Astrocyte of the cerebellum (primary cell): ENCODE measurements around the gene UPK1B.

Experiments
- DNase-seq: peaks from one replicate; pipeline ENCODE4 v3.0.0-alpha.2; 2011; ENCODE audit warnings: low read depth
- H3K4me3 ChIP-seq: 2 replicates; pipeline ENCODE4 v1.5.1; 2011; ENCODE audit warnings: mild to moderate bottlenecking, low read depth, low read length, moderate library complexity
- in situ Hi-C: cut with HindIII; loops from 2 replicates; pipeline ENCODE4 v1.10.0; 2017; ENCODE audit warnings: low sequenced_read_pairs
- TF ChIP-seq, protein P1 (sequence below): IDR thresholded peaks from 2 replicates; pipeline ENCODE4 v1.5.1; 2012; ENCODE audit warnings: low read length, low read depth, moderate library complexity, mild to moderate bottlenecking; ENCODE audit errors: missing control alignments

UPK1B gene

GRCh38 chr3:119176778-119177177, 3.4 kb downstream of the UPK1B start:
- TF ChIP-seq, protein P1, sequence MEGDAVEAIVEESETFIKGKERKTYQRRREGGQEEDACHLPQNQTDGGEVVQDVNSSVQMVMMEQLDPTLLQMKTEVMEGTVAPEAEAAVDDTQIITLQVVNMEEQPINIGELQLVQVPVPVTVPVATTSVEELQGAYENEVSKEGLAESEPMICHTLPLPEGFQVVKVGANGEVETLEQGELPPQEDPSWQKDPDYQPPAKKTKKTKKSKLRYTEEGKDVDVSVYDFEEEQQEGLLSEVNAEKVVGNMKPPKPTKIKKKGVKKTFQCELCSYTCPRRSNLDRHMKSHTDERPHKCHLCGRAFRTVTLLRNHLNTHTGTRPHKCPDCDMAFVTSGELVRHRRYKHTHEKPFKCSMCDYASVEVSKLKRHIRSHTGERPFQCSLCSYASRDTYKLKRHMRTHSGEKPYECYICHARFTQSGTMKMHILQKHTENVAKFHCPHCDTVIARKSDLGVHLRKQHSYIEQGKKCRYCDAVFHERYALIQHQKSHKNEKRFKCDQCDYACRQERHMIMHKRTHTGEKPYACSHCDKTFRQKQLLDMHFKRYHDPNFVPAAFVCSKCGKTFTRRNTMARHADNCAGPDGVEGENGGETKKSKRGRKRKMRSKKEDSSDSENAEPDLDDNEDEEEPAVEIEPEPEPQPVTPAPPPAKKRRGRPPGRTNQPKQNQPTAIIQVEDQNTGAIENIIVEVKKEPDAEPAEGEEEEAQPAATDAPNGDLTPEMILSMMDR = no peak
- no peak for DNase-seq
- no peak overlapping the region for H3K4me3 ChIP-seq
- in situ Hi-C loops = no loop called here

DNA sequence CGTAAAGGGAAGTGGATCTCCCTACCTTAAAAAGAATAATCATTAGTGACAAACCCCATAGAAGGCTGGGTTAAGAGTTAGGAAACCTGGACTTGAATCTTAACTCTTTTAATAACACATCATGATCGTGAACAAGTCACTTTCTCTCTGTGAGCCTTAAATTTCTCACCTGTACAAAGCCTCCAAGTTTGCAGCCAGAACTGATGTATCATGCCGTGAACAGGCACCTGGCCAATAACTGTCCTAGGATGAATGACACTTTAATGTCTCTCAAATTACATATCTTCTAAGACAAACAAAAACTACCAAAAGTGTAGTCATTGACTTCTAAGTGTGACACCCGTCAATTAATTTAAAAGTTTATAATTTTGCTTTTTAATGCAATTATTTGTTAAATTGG, 3.9 kb downstream of the UPK1B start:
- no peak for DNase-seq
- in situ Hi-C loops = no loop called here
- TF ChIP-seq, protein P1 = no peak
- H3K4me3 ChIP-seq = no peak overlapping the region

DNA sequence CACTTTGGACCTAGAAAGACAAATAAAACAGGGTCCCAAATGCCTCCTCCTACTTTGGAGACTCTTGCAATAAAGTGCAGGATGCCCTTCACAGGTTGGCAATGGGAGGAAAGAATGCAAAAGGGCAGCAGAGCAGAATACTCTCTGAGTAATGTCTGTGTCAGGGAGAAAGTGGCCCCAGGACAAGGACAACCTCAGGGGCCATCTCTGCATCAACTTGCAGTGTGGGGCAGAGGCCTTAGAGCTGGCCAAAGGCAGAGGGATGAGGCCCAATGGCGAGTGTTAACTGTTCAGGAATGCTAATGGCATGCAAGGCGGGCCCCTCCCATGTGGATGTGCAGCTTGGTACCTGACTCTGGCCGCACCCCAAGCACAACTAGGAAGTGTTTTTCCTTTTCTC, 8.4 kb downstream of the UPK1B start:
- DNase-seq = no peak
- H3K4me3 ChIP-seq = no peak overlapping the region
- in situ Hi-C loops = no loop called here
- TF ChIP-seq, protein P1 = no peak

DNA sequence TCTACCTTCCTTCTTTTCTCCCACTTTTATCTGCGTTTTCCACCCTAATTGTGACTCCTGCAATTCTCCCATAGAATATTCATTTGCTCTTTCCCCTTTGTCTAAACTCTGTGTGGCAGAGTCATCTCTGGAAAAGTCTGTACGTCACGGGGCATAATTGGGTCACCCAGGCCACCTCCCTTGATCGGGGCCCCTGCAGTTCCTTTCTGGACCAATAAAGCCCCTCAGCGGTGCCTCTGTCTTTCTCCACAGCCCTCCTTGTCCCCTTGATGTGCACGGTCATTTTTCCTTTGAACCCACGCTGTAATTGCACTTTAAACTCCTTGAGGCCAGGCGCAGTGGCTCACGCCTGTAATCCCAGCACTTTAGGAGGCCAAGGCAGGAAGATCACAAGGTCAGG, 10.7 kb downstream of the UPK1B start:
- no peak for DNase-seq
- in situ Hi-C loops = no loop called here
- TF ChIP-seq, protein P1 = no peak
- H3K4me3 ChIP-seq = no peak overlapping the region

GRCh38 chr3:119184796-119185570, 11.6 kb downstream of the UPK1B start:
- H3K4me3 ChIP-seq = no peak overlapping the region
- TF ChIP-seq, protein P1 = no peak
- no peak for DNase-seq
- in situ Hi-C loops = no loop called here

DNA sequence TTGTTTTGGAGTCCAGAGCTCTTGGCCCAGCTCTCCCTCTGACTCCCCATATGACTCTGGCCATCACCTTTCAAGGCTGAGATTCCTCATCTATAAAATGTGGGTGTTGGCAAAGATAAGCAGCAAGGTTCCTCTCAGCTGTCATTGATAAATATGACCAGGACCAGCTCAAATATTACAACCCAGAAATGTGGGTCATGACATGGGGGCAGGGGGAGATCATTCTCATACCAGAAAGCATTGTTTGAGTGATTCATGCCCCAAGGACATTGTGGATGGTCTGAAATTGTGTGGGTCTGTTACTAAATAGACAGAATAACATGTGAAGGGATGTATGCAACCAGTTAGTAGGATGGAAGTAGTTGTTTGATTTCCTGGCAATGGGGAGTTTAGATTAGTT, 13.9 kb downstream of the UPK1B start:
- in situ Hi-C loops = no loop called here
- TF ChIP-seq, protein P1 = no peak
- no peak overlapping the region for H3K4me3 ChIP-seq
- DNase-seq = no peak
